K562 (cell line): ENCODE results near the gene PHLDB3.

Experiments used
- ADNP ChIP-seq: fragments of 200-800 bp; sonication (Bioruptor generic); IDR thresholded peaks from 2 replicates; pipeline ENCODE4 v1.6.1; 2016; ENCODE audit warnings: missing genetic modification characterization, missing compliant biosample characterization
- EP300 ChIP-seq: IDR thresholded peaks from 2 replicates; pipeline ENCODE4 v1.6.1; 2012; ENCODE audit warnings: low read length, improper control_type of control experiment
- EZH2 ChIP-seq: IDR thresholded peaks from 2 replicates; pipeline ENCODE4 v1.6.1; 2012; ENCODE audit warnings: low read depth, mild to moderate bottlenecking, inconsistent platforms, low read length, borderline replicate concordance
- GABPB1 ChIP-seq: sonication (generic); formaldehyde crosslinking; IDR thresholded peaks from 2 replicates; pipeline ENCODE4 v1.8.0; 2022; ENCODE audit warnings: mild to moderate bottlenecking, missing genetic modification reagents
- KLF10 ChIP-seq: fragments of 250-450 bp; sonication (Bioruptor Pico); IDR thresholded peaks from 2 replicates; pipeline ENCODE4 v1.6.1; 2021; ENCODE audit warnings: matching md5 sums
- POLR2AphosphoS5 ChIP-seq: IDR thresholded peaks from 2 replicates; pipeline ENCODE4 v1.6.1; 2011; ENCODE audit warnings: mild to moderate bottlenecking, low read depth, low read length, moderate library complexity; ENCODE audit not compliant: control insufficient read depth, insufficient read depth
- SMC3 ChIP-seq: conservative IDR thresholded peaks from 2 replicates; pipeline ENCODE4 v1.6.1; 2011; ENCODE audit warnings: low read depth, low read length, improper control_type of control experiment; ENCODE audit not compliant: insufficient read depth
- TF ChIP-seq, protein P1 (sequence below): fragments of 250-450 bp; sonication (Bioruptor Pico); IDR thresholded peaks from 2 replicates; pipeline ENCODE4 v1.4.0; 2020
- TF ChIP-seq, protein P2 (sequence below): fragments of 450-650 bp; IDR thresholded peaks from 2 replicates; pipeline ENCODE4 v1.6.1; 2016
- TF ChIP-seq, protein P3 (sequence below), 2 experiments: IDR thresholded peaks; 2 replicates each; pipeline ENCODE4 v1.6.1; 2012; ENCODE audit warnings: improper control_type of control experiment in 2 of 2, low read depth in 2 of 2, low read length in 2 of 2, borderline replicate concordance in 1 of 2
- TF ChIP-seq, protein P4 (sequence below): sonication (generic); formaldehyde crosslinking; IDR thresholded peaks from 2 replicates; pipeline ENCODE4 v1.8.1; 2023; ENCODE audit warnings: mild to moderate bottlenecking, missing genetic modification reagents
- TF ChIP-seq, protein P5 (sequence below), 3 experiments: IDR thresholded peaks in 2 of 3; conservative IDR thresholded peaks in 1 of 3; 2 replicates each; pipeline ENCODE4 v1.5.1; 2011 to 2012; ENCODE audit warnings: low read length in 3 of 3, mild to moderate bottlenecking in 3 of 3, control low read depth in 2 of 3, improper control_type of control experiment in 1 of 3, inconsistent platforms in 1 of 3, low read depth in 1 of 3, mixed read lengths in 1 of 3, moderate library complexity in 1 of 3; ENCODE audit not compliant: insufficient read depth in 2 of 3
- TF ChIP-seq, protein P6 (sequence below): fragments of 250-450 bp; sonication (Bioruptor Pico); IDR thresholded peaks from 2 replicates; pipeline ENCODE4 v1.8.0; 2021; ENCODE audit warnings: moderate library complexity, mild to moderate bottlenecking, inconsistent platforms
- TF ChIP-seq, protein P7 (sequence below): sonication (generic); formaldehyde crosslinking; IDR thresholded peaks from 2 replicates; pipeline ENCODE4 v1.8.1; 2022; ENCODE audit warnings: missing genetic modification reagents

DNA sequence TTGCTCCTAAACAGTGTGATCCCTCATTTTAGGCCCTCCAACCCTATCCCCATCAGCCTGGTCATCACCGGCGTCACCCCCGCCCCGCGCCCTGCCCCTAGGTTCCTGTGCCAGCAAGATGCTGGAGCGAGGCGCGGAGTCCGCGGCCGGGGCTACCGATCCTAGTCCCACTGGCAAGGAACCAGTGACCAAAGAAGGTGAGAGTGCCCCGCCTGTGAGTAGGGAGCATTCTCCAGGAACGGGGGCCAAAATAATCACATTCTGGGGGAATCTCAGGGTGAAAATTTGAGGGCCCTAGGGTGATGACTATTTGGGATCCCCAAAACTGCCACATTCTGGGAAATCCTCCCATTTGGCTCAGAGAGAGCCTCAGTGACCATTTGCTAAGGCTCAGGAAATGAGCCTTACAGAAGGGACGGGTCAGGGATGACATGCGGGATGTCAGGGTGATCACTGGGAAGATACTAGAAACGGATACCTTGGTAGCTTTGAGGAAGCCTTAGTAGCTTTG is 29.8 kb upstream of the PHLDB3 start:
- TF ChIP-seq POLR2AphosphoS5: no peak
- TF ChIP-seq, protein P1, sequence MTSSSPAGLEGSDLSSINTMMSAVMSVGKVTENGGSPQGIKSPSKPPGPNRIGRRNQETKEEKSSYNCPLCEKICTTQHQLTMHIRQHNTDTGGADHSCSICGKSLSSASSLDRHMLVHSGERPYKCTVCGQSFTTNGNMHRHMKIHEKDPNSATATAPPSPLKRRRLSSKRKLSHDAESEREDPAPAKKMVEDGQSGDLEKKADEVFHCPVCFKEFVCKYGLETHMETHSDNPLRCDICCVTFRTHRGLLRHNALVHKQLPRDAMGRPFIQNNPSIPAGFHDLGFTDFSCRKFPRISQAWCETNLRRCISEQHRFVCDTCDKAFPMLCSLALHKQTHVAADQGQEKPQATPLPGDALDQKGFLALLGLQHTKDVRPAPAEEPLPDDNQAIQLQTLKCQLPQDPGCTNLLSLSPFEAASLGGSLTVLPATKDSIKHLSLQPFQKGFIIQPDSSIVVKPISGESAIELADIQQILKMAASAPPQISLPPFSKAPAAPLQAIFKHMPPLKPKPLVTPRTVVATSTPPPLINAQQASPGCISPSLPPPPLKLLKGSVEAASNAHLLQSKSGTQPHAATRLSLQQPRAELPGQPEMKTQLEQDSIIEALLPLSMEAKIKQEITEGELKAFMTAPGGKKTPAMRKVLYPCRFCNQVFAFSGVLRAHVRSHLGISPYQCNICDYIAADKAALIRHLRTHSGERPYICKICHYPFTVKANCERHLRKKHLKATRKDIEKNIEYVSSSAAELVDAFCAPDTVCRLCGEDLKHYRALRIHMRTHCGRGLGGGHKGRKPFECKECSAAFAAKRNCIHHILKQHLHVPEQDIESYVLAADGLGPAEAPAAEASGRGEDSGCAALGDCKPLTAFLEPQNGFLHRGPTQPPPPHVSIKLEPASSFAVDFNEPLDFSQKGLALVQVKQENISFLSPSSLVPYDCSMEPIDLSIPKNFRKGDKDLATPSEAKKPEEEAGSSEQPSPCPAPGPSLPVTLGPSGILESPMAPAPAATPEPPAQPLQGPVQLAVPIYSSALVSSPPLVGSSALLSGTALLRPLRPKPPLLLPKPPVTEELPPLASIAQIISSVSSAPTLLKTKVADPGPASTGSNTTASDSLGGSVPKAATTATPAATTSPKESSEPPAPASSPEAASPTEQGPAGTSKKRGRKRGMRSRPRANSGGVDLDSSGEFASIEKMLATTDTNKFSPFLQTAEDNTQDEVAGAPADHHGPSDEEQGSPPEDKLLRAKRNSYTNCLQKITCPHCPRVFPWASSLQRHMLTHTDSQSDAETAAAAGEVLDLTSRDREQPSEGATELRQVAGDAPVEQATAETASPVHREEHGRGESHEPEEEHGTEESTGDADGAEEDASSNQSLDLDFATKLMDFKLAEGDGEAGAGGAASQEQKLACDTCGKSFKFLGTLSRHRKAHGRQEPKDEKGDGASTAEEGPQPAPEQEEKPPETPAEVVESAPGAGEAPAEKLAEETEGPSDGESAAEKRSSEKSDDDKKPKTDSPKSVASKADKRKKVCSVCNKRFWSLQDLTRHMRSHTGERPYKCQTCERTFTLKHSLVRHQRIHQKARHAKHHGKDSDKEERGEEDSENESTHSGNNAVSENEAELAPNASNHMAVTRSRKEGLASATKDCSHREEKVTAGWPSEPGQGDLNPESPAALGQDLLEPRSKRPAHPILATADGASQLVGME: no peak
- TF ChIP-seq KLF10: no peak
- TF ChIP-seq, protein P2, sequence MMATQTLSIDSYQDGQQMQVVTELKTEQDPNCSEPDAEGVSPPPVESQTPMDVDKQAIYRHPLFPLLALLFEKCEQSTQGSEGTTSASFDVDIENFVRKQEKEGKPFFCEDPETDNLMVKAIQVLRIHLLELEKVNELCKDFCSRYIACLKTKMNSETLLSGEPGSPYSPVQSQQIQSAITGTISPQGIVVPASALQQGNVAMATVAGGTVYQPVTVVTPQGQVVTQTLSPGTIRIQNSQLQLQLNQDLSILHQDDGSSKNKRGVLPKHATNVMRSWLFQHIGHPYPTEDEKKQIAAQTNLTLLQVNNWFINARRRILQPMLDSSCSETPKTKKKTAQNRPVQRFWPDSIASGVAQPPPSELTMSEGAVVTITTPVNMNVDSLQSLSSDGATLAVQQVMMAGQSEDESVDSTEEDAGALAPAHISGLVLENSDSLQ: no peak
- no peak; the same call in 1 of the 2 replicates for TF ChIP-seq GABPB1 (CRISPR knock-in tag)
- TF ChIP-seq, protein P3, sequence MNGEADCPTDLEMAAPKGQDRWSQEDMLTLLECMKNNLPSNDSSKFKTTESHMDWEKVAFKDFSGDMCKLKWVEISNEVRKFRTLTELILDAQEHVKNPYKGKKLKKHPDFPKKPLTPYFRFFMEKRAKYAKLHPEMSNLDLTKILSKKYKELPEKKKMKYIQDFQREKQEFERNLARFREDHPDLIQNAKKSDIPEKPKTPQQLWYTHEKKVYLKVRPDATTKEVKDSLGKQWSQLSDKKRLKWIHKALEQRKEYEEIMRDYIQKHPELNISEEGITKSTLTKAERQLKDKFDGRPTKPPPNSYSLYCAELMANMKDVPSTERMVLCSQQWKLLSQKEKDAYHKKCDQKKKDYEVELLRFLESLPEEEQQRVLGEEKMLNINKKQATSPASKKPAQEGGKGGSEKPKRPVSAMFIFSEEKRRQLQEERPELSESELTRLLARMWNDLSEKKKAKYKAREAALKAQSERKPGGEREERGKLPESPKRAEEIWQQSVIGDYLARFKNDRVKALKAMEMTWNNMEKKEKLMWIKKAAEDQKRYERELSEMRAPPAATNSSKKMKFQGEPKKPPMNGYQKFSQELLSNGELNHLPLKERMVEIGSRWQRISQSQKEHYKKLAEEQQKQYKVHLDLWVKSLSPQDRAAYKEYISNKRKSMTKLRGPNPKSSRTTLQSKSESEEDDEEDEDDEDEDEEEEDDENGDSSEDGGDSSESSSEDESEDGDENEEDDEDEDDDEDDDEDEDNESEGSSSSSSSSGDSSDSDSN (IDR thresholded peaks at IDR 0.05; ENCODE audit: borderline replicate concordance in 1 of 2, low read depth in 2 of 2, low read length in 2 of 2): no peak
- TF ChIP-seq EZH2: no peak
- TF ChIP-seq, protein P4, sequence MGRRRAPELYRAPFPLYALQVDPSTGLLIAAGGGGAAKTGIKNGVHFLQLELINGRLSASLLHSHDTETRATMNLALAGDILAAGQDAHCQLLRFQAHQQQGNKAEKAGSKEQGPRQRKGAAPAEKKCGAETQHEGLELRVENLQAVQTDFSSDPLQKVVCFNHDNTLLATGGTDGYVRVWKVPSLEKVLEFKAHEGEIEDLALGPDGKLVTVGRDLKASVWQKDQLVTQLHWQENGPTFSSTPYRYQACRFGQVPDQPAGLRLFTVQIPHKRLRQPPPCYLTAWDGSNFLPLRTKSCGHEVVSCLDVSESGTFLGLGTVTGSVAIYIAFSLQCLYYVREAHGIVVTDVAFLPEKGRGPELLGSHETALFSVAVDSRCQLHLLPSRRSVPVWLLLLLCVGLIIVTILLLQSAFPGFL (CRISPR knock-in tag): no peak
- TF ChIP-seq, protein P5, sequence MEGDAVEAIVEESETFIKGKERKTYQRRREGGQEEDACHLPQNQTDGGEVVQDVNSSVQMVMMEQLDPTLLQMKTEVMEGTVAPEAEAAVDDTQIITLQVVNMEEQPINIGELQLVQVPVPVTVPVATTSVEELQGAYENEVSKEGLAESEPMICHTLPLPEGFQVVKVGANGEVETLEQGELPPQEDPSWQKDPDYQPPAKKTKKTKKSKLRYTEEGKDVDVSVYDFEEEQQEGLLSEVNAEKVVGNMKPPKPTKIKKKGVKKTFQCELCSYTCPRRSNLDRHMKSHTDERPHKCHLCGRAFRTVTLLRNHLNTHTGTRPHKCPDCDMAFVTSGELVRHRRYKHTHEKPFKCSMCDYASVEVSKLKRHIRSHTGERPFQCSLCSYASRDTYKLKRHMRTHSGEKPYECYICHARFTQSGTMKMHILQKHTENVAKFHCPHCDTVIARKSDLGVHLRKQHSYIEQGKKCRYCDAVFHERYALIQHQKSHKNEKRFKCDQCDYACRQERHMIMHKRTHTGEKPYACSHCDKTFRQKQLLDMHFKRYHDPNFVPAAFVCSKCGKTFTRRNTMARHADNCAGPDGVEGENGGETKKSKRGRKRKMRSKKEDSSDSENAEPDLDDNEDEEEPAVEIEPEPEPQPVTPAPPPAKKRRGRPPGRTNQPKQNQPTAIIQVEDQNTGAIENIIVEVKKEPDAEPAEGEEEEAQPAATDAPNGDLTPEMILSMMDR (IDR thresholded peaks at IDR 0.05 in 2 of 3, conservative IDR thresholded peaks at IDR 0.05 in 1 of 3; ENCODE audit: insufficient read depth in 2 of 3, low read depth in 1 of 3, low read length in 3 of 3): no peak
- TF ChIP-seq, protein P6, sequence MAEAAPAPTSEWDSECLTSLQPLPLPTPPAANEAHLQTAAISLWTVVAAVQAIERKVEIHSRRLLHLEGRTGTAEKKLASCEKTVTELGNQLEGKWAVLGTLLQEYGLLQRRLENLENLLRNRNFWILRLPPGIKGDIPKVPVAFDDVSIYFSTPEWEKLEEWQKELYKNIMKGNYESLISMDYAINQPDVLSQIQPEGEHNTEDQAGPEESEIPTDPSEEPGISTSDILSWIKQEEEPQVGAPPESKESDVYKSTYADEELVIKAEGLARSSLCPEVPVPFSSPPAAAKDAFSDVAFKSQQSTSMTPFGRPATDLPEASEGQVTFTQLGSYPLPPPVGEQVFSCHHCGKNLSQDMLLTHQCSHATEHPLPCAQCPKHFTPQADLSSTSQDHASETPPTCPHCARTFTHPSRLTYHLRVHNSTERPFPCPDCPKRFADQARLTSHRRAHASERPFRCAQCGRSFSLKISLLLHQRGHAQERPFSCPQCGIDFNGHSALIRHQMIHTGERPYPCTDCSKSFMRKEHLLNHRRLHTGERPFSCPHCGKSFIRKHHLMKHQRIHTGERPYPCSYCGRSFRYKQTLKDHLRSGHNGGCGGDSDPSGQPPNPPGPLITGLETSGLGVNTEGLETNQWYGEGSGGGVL (CRISPR knock-in tag): no peak
- TF ChIP-seq, protein P7, sequence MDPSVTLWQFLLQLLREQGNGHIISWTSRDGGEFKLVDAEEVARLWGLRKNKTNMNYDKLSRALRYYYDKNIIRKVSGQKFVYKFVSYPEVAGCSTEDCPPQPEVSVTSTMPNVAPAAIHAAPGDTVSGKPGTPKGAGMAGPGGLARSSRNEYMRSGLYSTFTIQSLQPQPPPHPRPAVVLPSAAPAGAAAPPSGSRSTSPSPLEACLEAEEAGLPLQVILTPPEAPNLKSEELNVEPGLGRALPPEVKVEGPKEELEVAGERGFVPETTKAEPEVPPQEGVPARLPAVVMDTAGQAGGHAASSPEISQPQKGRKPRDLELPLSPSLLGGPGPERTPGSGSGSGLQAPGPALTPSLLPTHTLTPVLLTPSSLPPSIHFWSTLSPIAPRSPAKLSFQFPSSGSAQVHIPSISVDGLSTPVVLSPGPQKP (CRISPR knock-in tag): no peak
- no peak for TF ChIP-seq EP300
- TF ChIP-seq ADNP: no peak
- TF ChIP-seq SMC3: no peak
